ENCODE data around the gene P2RY8. TPM values are rescaled to one million over a fixed set of nuclear protein-coding genes. Genes with fewer than 3 reads are reported as not detected.

Gene P2RY8
- not detected in 2 replicates for total RNA-seq

GRCh38 chrX:1537031-1537715 lies at the start of gene P2RY8:
Gene P2RY8, minus strand, starts transcription at chrX:1537185. Its CDS starts 70,627 bp downstream, at chrX:1466558.

GRCh38 chrX:1452516-1453394 lies 84.2 kb downstream of the P2RY8 start, which contains the start of gene ASMTL:
Gene ASMTL, minus strand, starts transcription at chrX:1452909. Its CDS starts 69 bp downstream, at chrX:1452840.

Other genes starting within 250 kb of the P2RY8 start
- gene IL3RA, start 200.4 kb downstream of the P2RY8 start, total RNA-seq = not detected in 2 replicates
- gene SLC25A6, start 145.1 kb downstream of the P2RY8 start, total RNA-seq = 207 and 255 TPM in 2 replicates
- 3.4 and 5.3 TPM in 2 replicates for gene ASMTL, start 84.3 kb downstream of the P2RY8 start, total RNA-seq
- gene AKAP17A, start 54.4 kb upstream of the P2RY8 start, total RNA-seq = 19.6 and 28.2 TPM in 2 replicates
- gene ASMT, start 77.9 kb upstream of the P2RY8 start, total RNA-seq = 1.7 TPM in 1 of 2 replicates, not detected in the other